Activated naive CD4-positive, alpha-beta T cell treated with anti-CD3 and anti-CD28 coated beads, Interleukin-2, amount 50 U/mL, for 24 hours (primary cell): Measurements from ENCODE around the gene CYP2W1.
"Not testable (repeated sequence)": the region's sequence is repeated elsewhere in the genome, so short reads cannot be mapped to it uniquely, and the experiment has no call there.

Experiments used
- H3K27ac Mint-ChIP-seq: one replicate; pipeline ENCODE4 v1.8.0; 2021; ENCODE audit warnings: mild to moderate bottlenecking, mixed read lengths
- H3K27me3 Mint-ChIP-seq: one replicate; pipeline ENCODE4 v1.8.0; 2021; ENCODE audit warnings: mixed read lengths
- H3K36me3 Mint-ChIP-seq: one replicate; pipeline ENCODE4 v1.8.0; 2021; ENCODE audit warnings: mixed read lengths
- H3K4me1 Mint-ChIP-seq: one replicate; pipeline ENCODE4 v1.8.0; 2021; ENCODE audit warnings: mixed read lengths
- H3K4me3 Mint-ChIP-seq: one replicate; pipeline ENCODE4 v1.8.0; 2021; ENCODE audit warnings: mild to moderate bottlenecking, mixed read lengths
- H3K9me3 Mint-ChIP-seq: one replicate; pipeline ENCODE4 v1.8.0; 2021; ENCODE audit warnings: mixed read lengths

Gene CYP2W1

GRCh38 chr7:995571-995970 is 12.6 kb downstream of the CYP2W1 start:
- no peaks in the 10 kb centered on the region for H3K36me3 Mint-ChIP-seq
- H3K9me3 Mint-ChIP-seq, result no peaks in the 10 kb centered on the region
- H3K4me1 Mint-ChIP-seq, result no peaks in the 10 kb centered on the region
- H3K27ac Mint-ChIP-seq, result no peak overlapping the region
- no peaks in the 10 kb centered on the region for H3K27me3 Mint-ChIP-seq
- H3K4me3 Mint-ChIP-seq, result no peak overlapping the region

GRCh38 chr7:996079-996872 is 13.3 kb downstream of the CYP2W1 start:
- H3K27me3 Mint-ChIP-seq, result no peaks in the 10 kb centered on the region
- H3K36me3 Mint-ChIP-seq, result no peaks in the 10 kb centered on the region
- H3K4me1 Mint-ChIP-seq, result no peaks in the 10 kb centered on the region
- H3K4me3 Mint-ChIP-seq, result no peak overlapping the region
- H3K27ac Mint-ChIP-seq, result no peak overlapping the region
- H3K9me3 Mint-ChIP-seq, result no peaks in the 10 kb centered on the region

- H3K36me3 Mint-ChIP-seq, result no peaks in the 10 kb centered on the region
Measured at GRCh38 chr7:997404-998395, 14.7 kb downstream of the CYP2W1 start.

GRCh38 chr7:999149-999879 is 16.3 kb downstream of the CYP2W1 start:
- Mint-ChIP-seq H3K4me3 (no peak overlapping the region), H3K27ac (no peak overlapping the region), H3K9me3 (no peaks in the 10 kb centered on the region), H3K27me3 (no peaks in the 10 kb centered on the region), H3K36me3 (no peaks in the 10 kb centered on the region), H3K4me1 (no peaks in the 10 kb centered on the region)

More at GRCh38 chr7:997404-998395, 14.7 kb downstream of the CYP2W1 start:
- H3K9me3 Mint-ChIP-seq, result no peaks in the 10 kb centered on the region
- no peak overlapping the region for H3K4me3 Mint-ChIP-seq
- no peaks in the 10 kb centered on the region for H3K27me3 Mint-ChIP-seq
- no peak overlapping the region for H3K27ac Mint-ChIP-seq
- H3K4me1 Mint-ChIP-seq, result no peaks in the 10 kb centered on the region

- H3K9me3 Mint-ChIP-seq, result no peaks in the 10 kb centered on the region
- no peaks in the 10 kb centered on the region for H3K27me3 Mint-ChIP-seq
- H3K4me3 Mint-ChIP-seq, result no peak overlapping the region
- no peak overlapping the region for H3K27ac Mint-ChIP-seq
- H3K4me1 Mint-ChIP-seq, result no peaks in the 10 kb centered on the region
- H3K36me3 Mint-ChIP-seq, result no peaks in the 10 kb centered on the region
Measured at GRCh38 chr7:999941-1000935, 17.3 kb downstream of the CYP2W1 start.

GRCh38 chr7:1001069-1001770 is 18.2 kb downstream of the CYP2W1 start:
- not testable (repeated sequence) for H3K9me3 Mint-ChIP-seq, H3K36me3 Mint-ChIP-seq, H3K4me1 Mint-ChIP-seq, H3K27me3 Mint-ChIP-seq, H3K27ac Mint-ChIP-seq, H3K4me3 Mint-ChIP-seq

- H3K9me3 Mint-ChIP-seq, H3K4me1 Mint-ChIP-seq, H3K27ac Mint-ChIP-seq, H3K27me3 Mint-ChIP-seq, H3K36me3 Mint-ChIP-seq, H3K4me3 Mint-ChIP-seq: not testable (repeated sequence)
Measured at GRCh38 chr7:1002026-1002425, 19.0 kb downstream of the CYP2W1 start.

GRCh38 chr7:1002445-1002844 is 19.5 kb downstream of the CYP2W1 start:
- not testable (repeated sequence) for H3K4me3 Mint-ChIP-seq, H3K27ac Mint-ChIP-seq, H3K27me3 Mint-ChIP-seq, H3K36me3 Mint-ChIP-seq, H3K9me3 Mint-ChIP-seq, H3K4me1 Mint-ChIP-seq

GRCh38 chr7:1004018-1004852 is 21.3 kb downstream of the CYP2W1 start:
- no peaks in the 10 kb centered on the region for H3K27me3 Mint-ChIP-seq
- no peaks in the 10 kb centered on the region for H3K36me3 Mint-ChIP-seq
- H3K9me3 Mint-ChIP-seq, result no peaks in the 10 kb centered on the region
- no peak overlapping the region for H3K4me3 Mint-ChIP-seq
- H3K4me1 Mint-ChIP-seq, result no peaks in the 10 kb centered on the region
- no peak overlapping the region for H3K27ac Mint-ChIP-seq

GRCh38 chr7:1005303-1005702 is 22.3 kb downstream of the CYP2W1 start:
- Mint-ChIP-seq H3K36me3 (no peaks in the 10 kb centered on the region), H3K9me3 (no peaks in the 10 kb centered on the region), H3K4me3 (no peak overlapping the region), H3K4me1 (no peaks in the 10 kb centered on the region), H3K27ac (no peak overlapping the region), H3K27me3 (no peaks in the 10 kb centered on the region)

GRCh38 chr7:1007901-1008300 is 24.9 kb downstream of the CYP2W1 start:
- no peak overlapping the region for H3K27ac Mint-ChIP-seq
- no peak overlapping the region for H3K4me3 Mint-ChIP-seq
- peaks cover 7% of the 10 kb centered on the region for H3K4me1 Mint-ChIP-seq
- no peaks in the 10 kb centered on the region for H3K9me3 Mint-ChIP-seq
- H3K36me3 Mint-ChIP-seq, result no peaks in the 10 kb centered on the region
- no peaks in the 10 kb centered on the region for H3K27me3 Mint-ChIP-seq

- H3K9me3 Mint-ChIP-seq, result no peaks in the 10 kb centered on the region
- H3K27me3 Mint-ChIP-seq, result no peaks in the 10 kb centered on the region
- H3K27ac Mint-ChIP-seq, result no peak overlapping the region
- no peaks in the 10 kb centered on the region for H3K36me3 Mint-ChIP-seq
- no peak overlapping the region for H3K4me3 Mint-ChIP-seq
- H3K4me1 Mint-ChIP-seq, result peaks cover 11% of the 10 kb centered on the region
Measured at GRCh38 chr7:1008733-1009363, 25.9 kb downstream of the CYP2W1 start.

- no peaks in the 10 kb centered on the region for H3K36me3 Mint-ChIP-seq
- no peak overlapping the region for H3K27ac Mint-ChIP-seq
- peaks cover 14% of the 10 kb centered on the region for H3K4me1 Mint-ChIP-seq
- no peaks in the 10 kb centered on the region for H3K9me3 Mint-ChIP-seq
- H3K4me3 Mint-ChIP-seq, result no peak overlapping the region
- no peaks in the 10 kb centered on the region for H3K27me3 Mint-ChIP-seq
Measured at GRCh38 chr7:1009747-1010146, 26.8 kb downstream of the CYP2W1 start.
